ENCODE measurements around the gene SSBP4.

SSBP4 gene

DNA sequence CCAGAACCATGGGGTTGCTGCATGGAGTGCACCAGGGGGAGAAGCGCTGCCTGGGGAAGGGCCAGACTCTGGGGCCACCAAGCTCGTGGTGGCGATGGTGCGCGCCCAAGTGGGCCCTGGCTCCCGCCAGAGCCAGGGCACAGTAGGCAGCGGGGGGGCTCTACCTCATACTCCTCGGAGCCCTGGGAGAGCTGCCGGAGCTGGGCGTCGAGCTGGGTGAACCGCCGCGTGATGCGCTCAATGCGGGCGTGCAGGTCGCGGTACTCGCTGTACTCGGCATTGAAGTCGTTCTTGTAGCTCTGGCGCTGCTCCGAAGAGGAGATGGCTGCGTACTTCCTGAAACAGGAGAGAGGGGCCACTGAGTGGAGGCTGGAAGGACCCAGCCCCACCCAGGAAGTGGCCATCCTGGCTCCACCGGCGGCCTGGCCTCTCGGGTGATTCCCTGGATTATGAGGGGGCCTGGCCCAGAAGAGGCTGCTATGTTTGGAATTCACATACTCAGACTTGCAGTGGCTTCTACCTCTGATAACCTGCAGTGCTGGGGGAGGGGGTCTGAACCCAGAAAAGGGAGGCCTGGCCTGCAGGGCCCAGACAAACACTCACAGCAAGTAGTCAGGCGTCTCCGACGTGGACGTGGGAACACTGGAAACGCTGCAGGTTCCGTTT is 27.1 kb downstream of the SSBP4 start:
- DNase-seq: no peak

DNA sequence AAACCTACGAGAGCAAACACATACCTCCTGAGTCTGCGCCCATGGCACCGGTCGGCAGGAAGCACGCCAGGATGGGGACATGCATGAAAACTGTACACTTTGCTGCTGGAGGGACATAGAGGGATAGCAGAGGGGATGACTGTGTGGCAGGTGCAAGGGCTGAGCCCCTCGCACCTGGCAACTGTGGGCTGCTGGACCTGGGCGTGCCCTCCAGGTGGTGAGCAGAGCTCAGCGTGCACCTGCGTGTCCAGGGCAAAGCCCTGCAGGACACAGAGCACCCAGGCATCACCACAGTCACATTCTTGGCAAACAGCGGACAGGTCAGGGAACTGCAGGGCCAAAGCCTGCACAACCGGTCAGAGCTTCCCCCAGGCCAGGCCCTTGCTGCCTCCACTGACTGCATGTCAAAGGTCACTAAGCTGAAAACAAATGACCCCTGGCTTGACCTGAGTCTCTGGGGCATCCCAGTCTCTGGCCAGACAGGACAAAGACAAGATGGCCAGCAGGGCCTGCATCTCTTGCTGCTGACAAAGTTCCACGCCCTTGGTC is 27.7 kb downstream of the SSBP4 start:
- DNase-seq: no peak

DNA sequence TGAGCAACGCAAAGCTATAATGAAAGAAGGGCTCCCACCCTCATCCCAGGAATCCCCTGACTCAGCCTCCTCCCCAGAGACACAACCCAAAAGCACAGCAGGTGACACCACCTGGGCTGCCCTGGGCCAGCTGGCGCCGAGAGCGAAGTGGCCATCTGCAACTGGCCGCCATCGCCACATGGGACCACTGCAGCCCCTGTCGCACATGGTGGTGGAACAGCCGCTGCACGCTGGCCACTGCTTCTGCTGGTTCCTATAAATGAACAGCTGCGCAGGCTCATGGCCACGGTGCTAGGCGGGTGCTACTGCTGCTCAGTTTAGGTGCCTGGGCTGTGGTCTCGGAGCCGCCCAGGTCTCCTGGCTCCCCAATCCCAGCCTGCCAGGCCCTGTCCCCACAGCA is 30.4 kb downstream of the SSBP4 start:
- DNase-seq: no peak

DNA sequence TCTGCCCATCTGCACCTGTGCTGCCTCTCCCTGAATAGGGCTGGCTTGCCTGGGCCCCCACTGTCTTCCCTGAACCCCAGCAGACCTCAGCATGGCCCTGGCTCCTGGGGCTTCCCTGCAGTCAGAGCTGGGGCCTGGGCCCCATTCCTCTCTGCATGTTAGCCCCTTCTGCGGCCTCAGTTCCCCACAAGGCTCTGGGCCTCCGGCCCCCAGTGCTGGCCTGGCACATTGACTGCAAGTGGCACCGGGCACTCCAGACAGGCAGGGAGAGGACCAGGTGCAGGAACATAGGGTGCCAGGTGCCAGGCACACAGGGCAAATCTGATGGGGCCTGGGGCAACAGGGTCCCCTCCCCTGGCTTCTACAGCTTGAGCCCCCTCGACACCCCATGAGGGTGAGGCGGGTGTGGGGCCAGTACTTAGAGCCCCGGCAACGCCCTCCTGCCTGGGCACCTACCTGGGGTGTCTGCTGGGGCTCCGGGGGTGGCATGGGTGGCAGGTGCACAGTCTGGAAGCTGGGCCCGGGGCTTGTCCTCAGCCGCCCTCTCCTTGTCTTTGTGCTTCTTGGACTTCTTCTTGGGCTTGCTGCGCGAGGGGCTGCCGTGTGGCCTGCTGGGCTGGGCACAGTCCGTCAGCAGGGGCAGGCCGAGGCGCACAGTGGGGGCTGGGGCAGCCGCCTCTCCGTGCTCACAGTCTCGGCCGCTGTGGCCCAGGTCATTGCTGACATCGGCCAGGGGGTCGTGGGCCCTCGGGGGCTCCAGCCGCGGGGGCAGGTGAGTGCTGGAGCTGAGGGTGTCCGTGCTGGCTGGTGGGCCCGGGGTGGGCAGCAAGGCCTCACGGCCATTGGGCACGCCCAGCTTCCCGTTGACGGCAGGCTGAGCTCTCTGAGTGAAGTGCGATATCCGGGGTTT is 31.1 kb downstream of the SSBP4 start:
- no peak for DNase-seq

DNA sequence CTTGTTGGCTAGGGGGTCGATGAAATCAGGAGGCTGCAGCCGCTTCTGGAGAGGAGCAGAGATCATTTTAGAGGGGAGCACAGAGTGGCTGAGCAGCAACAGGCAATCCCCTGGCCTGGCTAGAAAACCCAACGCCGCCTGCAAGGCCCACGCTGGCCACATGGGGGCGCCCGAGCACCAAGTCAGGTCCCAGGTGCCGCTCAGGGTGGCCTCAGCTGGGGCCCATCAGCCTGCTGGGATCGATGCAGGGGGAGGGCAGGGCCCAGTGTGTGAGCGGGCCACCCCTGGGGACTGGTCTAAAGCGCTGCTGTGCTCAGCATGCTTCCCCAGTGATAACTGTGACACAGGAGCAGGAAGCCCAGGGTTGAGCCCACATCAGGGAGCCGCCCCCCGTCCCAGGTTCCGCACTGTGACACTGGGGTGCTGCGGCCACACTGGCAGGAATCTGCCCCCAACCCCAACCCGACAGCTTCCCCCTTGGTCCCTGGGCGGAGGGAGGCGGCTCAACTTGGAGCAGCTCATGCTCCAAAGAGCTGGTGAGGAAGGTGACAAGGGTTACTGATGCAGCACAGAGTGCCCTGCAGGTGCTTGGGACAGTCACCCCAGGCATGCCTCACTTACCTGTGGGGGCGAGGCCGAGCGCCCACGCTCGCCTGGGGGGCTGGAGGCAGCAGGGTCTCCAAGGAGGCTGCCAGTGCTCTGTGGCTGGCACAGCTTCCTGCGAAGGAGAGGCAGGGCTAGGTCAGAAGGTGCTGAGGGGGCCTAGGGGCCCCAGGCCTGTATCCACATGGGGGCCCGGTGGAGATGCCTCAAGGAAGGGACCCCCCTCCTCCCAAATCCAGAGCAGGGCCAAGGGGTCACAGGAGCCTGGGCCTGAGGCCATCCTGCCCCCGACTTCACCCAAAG is 32.0 kb downstream of the SSBP4 start:
- peak; percentile 29 for DNase-seq

DNA sequence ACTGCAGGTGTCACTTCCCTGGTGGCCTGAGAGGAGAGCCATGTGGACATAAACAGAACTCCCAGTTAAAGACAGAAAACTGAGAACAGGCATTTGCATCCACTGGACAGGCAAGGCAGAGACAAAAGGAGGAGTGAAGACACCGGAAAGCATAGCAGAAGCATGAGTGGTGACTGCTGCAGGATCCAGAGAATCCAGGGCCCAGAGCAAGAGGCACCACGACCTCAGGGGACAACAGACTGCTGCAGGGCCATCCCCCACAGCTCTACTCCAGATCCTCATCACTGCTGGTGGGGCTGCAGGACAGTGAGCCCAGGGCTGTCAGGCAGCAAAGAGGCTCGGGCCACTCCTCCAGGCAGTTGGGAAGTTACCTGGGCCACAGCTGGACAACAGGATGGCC is 33.2 kb downstream of the SSBP4 start:
- DNase-seq: no peak

DNA sequence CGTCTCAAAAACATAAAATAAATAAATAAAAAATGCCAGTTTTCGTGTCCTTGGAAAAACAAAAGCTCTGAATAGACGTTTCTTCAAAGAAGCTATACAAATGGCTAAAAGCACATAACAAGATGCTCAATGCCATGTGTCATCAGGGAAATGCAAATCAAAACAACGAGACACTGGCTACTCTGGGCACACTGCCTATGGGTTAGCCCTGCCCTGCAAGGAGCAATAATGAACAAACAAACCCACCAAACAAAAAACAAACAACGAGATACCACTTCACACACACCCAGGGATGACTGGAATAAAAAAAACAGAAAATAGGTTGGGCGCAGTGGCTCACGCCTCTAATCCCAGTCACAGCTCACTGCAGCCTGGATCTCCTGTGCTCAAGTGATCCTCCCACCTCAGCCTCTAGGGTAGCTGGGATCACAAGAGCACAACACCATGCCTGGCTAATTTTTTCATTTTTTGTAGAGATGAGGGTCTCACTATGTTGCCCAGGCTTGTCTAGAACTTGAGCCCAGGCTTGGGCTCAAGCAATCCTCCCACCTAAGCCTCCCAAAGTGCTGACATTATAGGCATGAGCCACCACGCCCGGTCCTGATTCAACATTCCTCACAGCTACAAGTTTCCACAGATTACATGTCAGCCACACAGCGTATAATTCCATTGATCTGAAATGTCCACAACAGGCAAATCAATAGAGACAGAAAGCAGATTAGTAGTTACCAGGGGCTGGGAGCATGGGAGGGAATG is 34.2 kb downstream of the SSBP4 start:
- no peak for DNase-seq

DNA sequence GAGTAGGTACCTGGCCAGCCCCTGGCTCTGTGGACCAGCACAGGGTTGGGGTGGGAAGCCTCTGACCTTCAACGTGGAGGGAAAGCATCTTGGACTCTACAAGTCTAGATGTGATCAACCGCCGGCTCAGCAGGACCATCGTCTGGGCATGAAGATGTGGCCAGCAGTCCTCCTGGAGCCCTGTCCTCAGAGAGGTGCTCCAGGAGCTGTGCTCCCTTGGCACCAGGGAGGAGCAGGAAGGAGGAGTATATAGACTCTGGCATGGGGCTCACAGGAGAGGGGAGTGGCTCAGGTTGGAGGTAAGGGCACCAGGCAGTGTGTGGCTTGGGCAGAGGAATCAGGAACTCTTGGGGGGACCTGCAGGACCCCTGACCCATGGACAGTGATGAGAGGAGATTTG is 37.1 kb downstream of the SSBP4 start:
- DNase-seq: no peak

DNA sequence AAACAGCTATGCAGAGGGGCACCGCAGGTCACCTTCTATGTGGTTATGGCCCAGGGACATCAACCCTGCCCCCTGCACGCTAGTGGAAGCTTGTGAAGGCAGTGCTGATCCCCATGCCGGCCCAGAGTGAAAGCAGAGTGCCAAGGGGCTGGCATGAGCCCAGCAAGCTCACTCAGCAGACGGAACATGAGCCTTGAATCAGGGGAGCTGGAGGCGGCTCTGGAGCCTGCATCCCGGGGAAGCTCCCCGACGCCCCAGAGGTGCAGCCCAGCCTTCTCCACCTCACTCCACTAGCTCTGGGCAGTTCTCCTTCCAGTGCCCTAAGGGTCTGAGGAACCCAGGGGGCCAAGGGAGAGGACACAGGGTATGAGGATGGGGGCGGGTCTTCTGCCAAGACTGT is 37.8 kb downstream of the SSBP4 start:
- no peak for DNase-seq

DNA sequence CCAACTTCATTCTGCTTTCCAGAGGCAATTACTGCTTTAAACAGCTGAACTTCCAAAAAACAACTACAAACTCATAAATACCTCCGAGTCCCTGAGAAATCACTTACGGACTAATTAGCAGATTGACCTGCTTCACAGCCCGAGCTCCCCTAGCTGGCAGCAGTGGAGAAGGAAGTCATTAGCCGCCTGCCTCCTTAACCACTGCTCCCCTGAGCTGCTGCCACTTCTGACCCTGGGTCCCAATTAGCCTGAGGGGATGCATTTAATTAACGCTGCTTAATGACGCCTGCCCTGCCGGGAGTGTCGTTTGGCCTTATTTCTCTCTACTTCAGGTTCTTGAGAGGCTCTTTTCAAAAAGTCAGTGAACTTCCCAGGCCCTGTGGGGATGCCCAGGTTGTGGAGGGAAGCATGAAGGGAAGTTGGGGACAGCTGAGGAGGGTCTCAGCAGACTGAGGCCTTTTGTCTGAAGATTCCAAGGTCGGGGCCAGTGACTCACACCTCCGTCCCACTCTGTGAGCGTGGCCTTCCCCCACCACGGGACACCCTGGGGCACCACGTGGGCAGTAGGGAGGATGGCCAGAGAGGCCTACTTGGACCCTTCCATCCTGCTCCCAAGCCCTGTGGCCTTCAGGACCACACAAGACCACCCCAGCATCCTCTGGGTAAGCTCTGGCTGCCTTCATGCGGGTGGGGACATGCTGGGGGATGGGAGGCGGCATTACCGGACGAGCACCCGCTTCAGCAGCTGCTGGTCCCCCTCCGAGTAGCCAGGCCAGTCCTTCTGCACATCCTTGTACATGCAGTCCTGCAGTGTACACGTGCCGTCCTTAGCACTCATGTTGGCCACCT is 38.5 kb downstream of the SSBP4 start:
- DNase-seq: no peak

DNA sequence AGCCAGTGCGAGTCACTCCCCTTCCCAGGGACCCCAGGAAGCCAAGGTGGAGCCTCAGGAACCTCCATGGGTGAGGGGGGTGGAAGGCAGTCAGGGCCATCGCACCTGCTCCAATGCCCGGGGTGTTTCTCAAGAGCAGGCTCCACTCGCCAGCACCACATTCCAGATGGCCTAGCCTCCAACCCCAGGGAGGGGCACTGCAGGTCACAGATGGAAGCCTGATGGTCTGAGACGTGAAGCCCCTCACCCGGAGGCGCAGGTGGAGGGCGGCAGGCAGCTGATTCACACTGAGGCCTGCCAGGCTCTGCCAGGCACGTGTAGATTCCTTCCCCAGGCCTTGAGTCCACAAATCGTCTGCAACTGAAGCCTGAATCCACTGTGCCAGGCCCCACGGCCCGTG is 41.7 kb downstream of the SSBP4 start:
- DNase-seq: no peak

DNA sequence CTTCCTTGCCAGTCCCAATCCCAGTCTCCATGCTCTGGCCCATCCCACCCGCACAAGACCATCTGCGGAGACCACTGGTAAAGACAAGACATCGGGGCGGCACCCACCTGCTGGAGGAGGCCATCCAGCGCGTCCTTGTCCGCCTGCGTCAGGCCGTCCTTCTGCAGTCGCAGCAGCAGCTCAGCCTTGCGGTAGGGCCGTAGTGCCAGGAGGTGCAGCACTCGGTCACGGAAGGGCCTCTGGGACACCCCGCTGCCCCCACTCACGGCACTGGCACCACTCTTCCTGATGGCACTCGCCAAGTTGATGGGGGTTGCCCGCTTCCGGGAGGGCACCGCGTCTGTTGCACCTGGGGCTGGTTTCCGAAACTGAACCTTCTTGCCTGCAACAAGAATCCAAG is 42.3 kb downstream of the SSBP4 start:
- no peak for DNase-seq

DNA sequence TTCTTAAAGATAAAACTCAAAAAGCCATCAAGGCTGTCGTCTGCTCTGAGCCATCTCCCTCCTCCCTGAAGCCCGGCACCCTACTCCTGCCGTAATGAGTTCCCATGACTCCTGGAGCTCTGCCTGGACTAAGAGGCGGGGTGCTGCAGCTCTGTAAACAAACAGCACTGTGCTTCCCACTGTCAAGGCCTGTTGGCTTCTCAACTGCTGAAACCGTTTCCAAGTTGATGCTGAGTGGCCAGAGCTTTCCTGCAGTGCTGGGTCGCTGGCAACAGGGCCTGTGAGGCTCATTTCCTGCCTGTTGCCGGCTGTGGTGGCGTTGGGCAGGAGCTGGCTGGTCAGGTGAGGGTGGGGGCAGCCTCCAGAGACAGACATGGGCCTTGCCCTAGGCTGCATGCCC is 45.4 kb downstream of the SSBP4 start:
- no peak for DNase-seq

DNA sequence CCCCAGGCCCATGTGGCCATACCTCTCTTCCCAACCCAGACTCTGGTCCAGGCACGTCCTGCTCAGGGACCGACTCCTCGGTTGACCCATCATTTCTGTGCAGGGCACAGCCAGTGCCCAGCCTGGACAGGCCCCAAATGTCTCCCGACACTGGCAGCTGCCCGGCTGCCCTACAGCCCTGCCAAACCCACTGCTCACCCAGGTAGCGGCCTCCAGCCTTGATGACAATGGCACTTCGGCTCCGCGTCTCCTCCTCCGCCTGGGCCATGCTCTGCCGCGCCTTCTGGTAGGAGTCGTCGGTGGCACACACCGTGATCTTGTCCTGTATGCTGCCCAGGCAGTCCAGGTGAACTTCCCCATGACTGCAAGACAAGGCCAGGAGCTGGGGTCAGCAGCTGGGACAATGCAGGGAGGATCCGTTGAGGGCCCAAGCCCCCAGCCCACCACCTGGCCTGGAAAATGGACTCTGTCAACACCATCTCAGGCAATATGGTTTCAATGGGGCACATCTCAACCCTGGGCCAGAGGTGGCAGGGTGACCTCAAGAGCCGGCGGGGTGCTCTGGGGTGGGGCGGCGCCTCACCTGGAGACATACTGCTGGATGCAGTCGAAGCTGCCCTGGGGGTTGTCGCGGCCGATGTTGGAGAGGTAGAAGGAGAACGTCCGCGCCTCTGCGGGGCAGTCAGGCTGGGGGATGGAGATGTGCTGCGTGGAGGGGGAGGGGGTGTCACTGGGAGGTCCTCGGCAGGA is 46.2 kb downstream of the SSBP4 start:
- DNase-seq: no peak

DNA sequence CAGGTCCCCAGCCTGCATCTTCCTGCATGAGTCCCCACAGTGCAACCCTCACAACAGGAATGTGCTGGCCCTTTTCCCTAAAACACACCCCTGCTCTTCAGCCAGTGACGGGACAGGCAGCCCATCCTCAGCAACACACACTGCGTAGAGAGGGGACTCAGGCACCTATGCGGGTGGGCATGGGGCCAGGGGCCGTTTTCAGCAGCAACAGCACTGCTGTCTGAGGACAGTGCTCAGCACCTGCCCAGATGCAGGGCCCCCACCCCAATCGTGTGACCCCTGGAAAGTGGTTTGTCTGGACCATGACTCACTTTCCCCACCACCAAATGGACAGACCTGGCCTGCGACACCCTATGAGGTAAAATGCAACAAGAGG is 46.8 kb downstream of the SSBP4 start:
- no peak for DNase-seq

DNA sequence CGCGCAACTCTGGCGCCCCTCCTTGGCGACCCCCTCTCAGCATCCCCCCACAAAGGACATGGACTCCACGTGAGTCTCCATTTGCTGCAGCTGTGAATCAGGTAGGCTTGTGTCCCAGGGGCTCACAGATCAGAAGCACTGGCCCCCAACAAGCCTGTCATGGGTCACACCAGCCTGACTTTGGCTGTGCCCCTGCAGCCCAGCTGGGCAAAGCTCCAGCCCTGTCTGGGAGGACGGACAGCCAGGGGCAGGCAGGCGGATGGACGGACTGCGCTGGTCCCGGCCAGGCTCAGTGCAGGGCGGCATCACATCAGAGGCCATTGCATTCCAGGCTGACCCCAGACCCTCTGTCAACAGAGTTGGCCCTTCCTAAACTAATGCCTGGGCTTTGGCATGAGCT is 47.2 kb downstream of the SSBP4 start:
- DNase-seq: no peak

DNA sequence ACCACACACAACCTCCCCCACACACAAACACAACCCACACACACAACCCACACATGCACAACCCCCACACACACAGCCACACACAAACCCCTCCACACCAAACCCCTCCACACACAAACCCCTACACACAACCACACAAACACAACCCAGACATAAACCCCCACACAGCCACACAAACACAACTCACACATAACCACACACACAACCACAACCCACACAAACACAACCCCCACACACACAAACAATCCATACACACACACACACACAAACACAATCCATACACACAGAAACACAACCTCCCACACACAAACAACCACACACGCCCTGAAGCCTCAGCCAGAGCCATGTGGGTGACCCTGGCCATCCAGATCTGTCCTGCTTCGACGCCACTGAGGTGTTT is 48.8 kb downstream of the SSBP4 start:
- DNase-seq: no peak

DNA sequence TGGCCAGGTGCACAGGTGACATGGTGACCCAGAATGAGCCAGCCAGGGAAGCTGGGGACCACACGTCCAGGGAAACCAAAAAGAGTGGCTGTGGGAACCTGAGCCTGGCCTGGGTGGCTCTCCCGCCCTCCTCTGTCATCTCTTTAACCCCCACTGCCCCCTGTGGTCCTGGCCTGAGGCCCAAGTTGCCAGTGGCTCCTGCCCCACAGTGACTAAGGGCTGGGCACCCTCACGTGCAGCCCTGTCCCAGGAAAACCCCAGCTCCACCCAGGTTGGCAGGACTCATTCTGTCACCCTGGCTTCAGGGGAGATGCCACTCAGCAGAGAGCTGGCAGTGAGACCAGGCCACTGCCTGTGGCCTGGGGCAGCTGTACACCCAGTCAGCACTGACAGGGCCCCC is 49.3 kb downstream of the SSBP4 start:
- no peak for DNase-seq

DNA sequence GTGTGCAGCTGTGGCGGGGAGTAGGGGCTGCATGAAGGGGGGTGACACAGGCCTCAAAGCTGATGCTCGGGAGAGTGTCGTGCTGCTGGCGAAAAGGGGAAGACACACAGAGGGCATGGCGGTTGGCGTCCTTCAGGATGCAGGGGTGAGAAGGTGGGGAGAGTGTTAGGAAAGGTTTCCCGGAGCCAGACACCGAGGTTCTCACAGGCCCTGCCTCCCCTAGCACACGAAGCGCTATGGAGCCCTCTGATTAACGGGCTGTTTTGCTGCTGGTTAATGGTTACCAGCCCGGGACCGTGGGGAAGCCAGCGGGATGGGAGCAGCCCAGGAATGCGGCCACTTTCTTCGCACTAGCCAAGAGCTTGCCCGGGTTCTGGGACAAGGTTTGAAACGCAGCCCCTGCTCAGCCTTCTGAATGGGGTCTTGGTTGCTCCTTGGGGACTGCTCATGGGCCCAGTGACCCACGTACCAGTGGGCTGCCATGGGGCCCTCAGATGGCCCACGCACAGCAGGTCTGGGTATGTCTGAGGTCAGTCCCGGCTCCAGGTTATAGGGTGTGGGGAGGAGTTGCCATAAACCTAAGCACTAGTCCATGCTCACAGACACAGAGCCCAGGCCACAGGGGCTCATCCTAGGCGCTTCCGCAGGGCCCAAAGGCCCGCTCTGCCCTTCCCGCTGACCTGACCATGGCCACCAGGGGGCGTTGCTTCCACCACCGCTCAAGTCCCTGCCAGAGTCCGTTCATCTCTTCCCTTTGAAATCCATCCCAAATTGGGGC is 50.1 kb downstream of the SSBP4 start:
- DNase-seq: no peak

DNA sequence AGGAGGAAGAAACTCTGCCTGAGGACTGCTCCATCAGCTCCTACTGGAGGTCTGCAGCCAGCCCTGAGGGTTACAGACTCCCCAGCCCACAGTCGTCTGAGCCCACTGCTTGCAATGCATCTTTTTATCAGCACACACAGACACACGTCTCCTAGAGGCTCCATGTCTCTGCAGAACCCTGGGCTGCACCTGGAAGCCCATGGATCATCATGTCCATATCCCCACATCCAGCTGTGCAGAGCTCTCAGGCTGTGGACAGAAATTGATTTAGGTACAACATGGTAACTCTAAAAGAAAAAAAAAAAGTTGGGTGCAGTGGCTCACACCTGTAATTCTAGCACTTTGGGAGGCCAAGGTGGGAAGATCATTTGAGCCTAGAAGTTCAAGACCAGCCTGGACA is 51.6 kb downstream of the SSBP4 start:
- no peak for DNase-seq

Measured in NCI-H1048 (cell line).